Parathyroid adenoma (tissue), 2 donors: ENCODE measurements around the gene TAL1.
"Not testable (repeated sequence)": the region's sequence is repeated elsewhere in the genome, so short reads cannot be mapped to it uniquely, and the experiment has no call there.

Experiments
- H2AFZ ChIP-seq: fragments of 300-600 bp; sonication (generic); one replicate; pipeline ENCODE4 v1.7.0; 2017; ENCODE audit warnings: antibody characterized with exemption, mild to moderate bottlenecking
- H3K27ac ChIP-seq: fragments of 300-600 bp; sonication (generic); one replicate; pipeline ENCODE4 v1.7.0; 2017
- H3K27me3 ChIP-seq: fragments of 300-600 bp; sonication (generic); one replicate; pipeline ENCODE4 v1.7.0; 2017; ENCODE audit warnings: low read length; ENCODE audit not compliant: control insufficient read depth, insufficient read depth
- H3K36me3 ChIP-seq: fragments of 300-600 bp; sonication (generic); one replicate; pipeline ENCODE4 v1.7.0; 2017; ENCODE audit warnings: low read length; ENCODE audit not compliant: control insufficient read depth, insufficient read depth
- H3K4me1 ChIP-seq: fragments of 300-600 bp; sonication (generic); one replicate; pipeline ENCODE4 v1.7.0; 2017; ENCODE audit warnings: control low read depth
- H3K4me2 ChIP-seq: fragments of 300-600 bp; sonication (generic); one replicate; pipeline ENCODE4 v1.7.0; 2017; ENCODE audit warnings: low read length
- H3K4me3 ChIP-seq: fragments of 300-600 bp; sonication (generic); one replicate; pipeline ENCODE4 v1.7.0; 2017; ENCODE audit warnings: low read depth, low read length
- H3K79me2 ChIP-seq: fragments of 300-600 bp; sonication (generic); one replicate; pipeline ENCODE4 v1.7.0; 2017; ENCODE audit warnings: control low read depth
- H3K9ac ChIP-seq: fragments of 300-600 bp; sonication (generic); one replicate; pipeline ENCODE4 v1.7.0; 2017; ENCODE audit warnings: mild to moderate bottlenecking
- H3K9me3 ChIP-seq: fragments of 300-600 bp; sonication (generic); one replicate; pipeline ENCODE4 v1.7.0; 2017; ENCODE audit warnings: low read length; ENCODE audit not compliant: control insufficient read depth
- CTCF ChIP-seq: fragments of 300-600 bp; sonication (generic); IDR thresholded peaks from one replicate; pipeline ENCODE4 v1.7.0; 2017; ENCODE audit warnings: antibody characterized with exemption, mild to moderate bottlenecking
- donor health status: primary hyperparathyroidism.

The TAL1 gene

GRCh38 chr1:47205918-47206317 lies 26.1 kb downstream of the TAL1 start:
- H3K27me3 ChIP-seq = no peaks in the 10 kb centered on the region
- H3K4me3 ChIP-seq = no peak overlapping the region
- H2AFZ ChIP-seq = no peak overlapping the region
- H3K9ac ChIP-seq = no peak overlapping the region
- H3K36me3 ChIP-seq = no peaks in the 10 kb centered on the region
- H3K79me2 ChIP-seq = no peaks in the 10 kb centered on the region
- no peak for TF ChIP-seq CTCF
- no peak overlapping the region for H3K4me2 ChIP-seq
- H3K27ac ChIP-seq = no peak overlapping the region
- no peaks in the 10 kb centered on the region for H3K4me1 ChIP-seq
- no peaks in the 10 kb centered on the region for H3K9me3 ChIP-seq

GRCh38 chr1:47203504-47203903 lies 28.5 kb downstream of the TAL1 start:
- not testable (repeated sequence) for H3K36me3 ChIP-seq, H3K4me3 ChIP-seq, H3K9me3 ChIP-seq, H3K9ac ChIP-seq, H2AFZ ChIP-seq, H3K4me1 ChIP-seq, H3K27ac ChIP-seq, H3K79me2 ChIP-seq, H3K4me2 ChIP-seq, H3K27me3 ChIP-seq

GRCh38 chr1:47201179-47201578 lies 30.8 kb downstream of the TAL1 start:
- no peak for TF ChIP-seq CTCF
- H3K4me3 ChIP-seq = no peak overlapping the region
- no peak overlapping the region for H3K27ac ChIP-seq
- H3K4me1 ChIP-seq = no peaks in the 10 kb centered on the region
- H2AFZ ChIP-seq = no peak overlapping the region
- no peaks in the 10 kb centered on the region for H3K36me3 ChIP-seq
- no peak overlapping the region for H3K4me2 ChIP-seq
- H3K27me3 ChIP-seq = no peaks in the 10 kb centered on the region
- no peaks in the 10 kb centered on the region for H3K79me2 ChIP-seq
- H3K9ac ChIP-seq = no peak overlapping the region
- no peaks in the 10 kb centered on the region for H3K9me3 ChIP-seq

- Histone ChIP-seq H3K4me1 (no peaks in the 10 kb centered on the region), H3K79me2 (no peaks in the 10 kb centered on the region), H3K9ac (no peak overlapping the region), H3K4me2 (no peak overlapping the region), H3K9me3 (no peaks in the 10 kb centered on the region), H3K36me3 (no peaks in the 10 kb centered on the region), H2AFZ (no peak overlapping the region), H3K4me3 (no peak overlapping the region), H3K27me3 (no peaks in the 10 kb centered on the region), H3K27ac (no peak overlapping the region)
- no peak for TF ChIP-seq CTCF
Measured at GRCh38 chr1:47198214-47198613, 33.8 kb downstream of the TAL1 start.

GRCh38 chr1:47196622-47197021 lies 35.4 kb downstream of the TAL1 start:
- H3K9me3 ChIP-seq = no peaks in the 10 kb centered on the region
- H3K4me3 ChIP-seq = no peak overlapping the region
- H3K4me1 ChIP-seq = no peaks in the 10 kb centered on the region
- TF ChIP-seq CTCF = no peak
- no peaks in the 10 kb centered on the region for H3K79me2 ChIP-seq
- H3K9ac ChIP-seq = no peak overlapping the region
- no peaks in the 10 kb centered on the region for H3K27me3 ChIP-seq
- H3K27ac ChIP-seq = no peak overlapping the region
- H3K36me3 ChIP-seq = no peaks in the 10 kb centered on the region
- H2AFZ ChIP-seq = no peak overlapping the region
- H3K4me2 ChIP-seq = no peak overlapping the region

- H3K79me2 ChIP-seq, H3K4me2 ChIP-seq, H3K4me1 ChIP-seq, H3K36me3 ChIP-seq, H2AFZ ChIP-seq, H3K9ac ChIP-seq, H3K4me3 ChIP-seq, H3K27ac ChIP-seq, H3K27me3 ChIP-seq, H3K9me3 ChIP-seq: not testable (repeated sequence)
Measured at GRCh38 chr1:47195981-47196380, 36.0 kb downstream of the TAL1 start.
